Large intestine (tissue), 3 donors: ENCODE measurements around the gene TMEM11. TPM values are rescaled to one million over a fixed set of nuclear protein-coding genes. Genes with fewer than 3 reads are reported as not detected.

Experiments
- DNase-seq, 2 donors: peaks; one replicate each; pipeline versions ENCODE4 v3.0.0 to v3.0.0-alpha.2; 2013
- H3K27ac ChIP-seq: one replicate; pipeline ENCODE4 v1.5.1; 2013; ENCODE audit warnings: low read length
- H3K27me3 ChIP-seq: 2 replicates; pipeline ENCODE4 v1.6.1; 2013; ENCODE audit warnings: low read length; ENCODE audit not compliant: control insufficient read depth, insufficient read depth
- H3K36me3 ChIP-seq: 2 replicates; pipeline ENCODE4 v1.6.1; 2013; ENCODE audit warnings: low read length; ENCODE audit not compliant: control insufficient read depth, insufficient read depth
- H3K4me1 ChIP-seq: one replicate; pipeline ENCODE4 v1.6.1; 2013; ENCODE audit warnings: low read length; ENCODE audit not compliant: control insufficient read depth, insufficient read depth
- H3K4me3 ChIP-seq: one replicate; pipeline ENCODE4 v1.5.1; 2013; ENCODE audit warnings: low read length
- H3K9me3 ChIP-seq: one replicate; pipeline ENCODE4 v1.6.1; 2013; ENCODE audit warnings: mild to moderate bottlenecking, low read depth, low read length, moderate library complexity; ENCODE audit not compliant: control insufficient read depth
- WGBS: methylation state at CpG from one replicate; pipeline ENCODE4 v1.1.5; 2013; ENCODE audit warnings: low lambda C conversion rate; ENCODE audit not compliant: insufficient coverage; 5-methylcytosine and 5-hydroxymethylcytosine counted together
- polyA plus RNA-seq: library from polyadenylated mRNA; unstranded; fragments of 120-200 nt; gene quantifications from one replicate; pipeline ENCODE4 v1.2.1, GENCODE V29; 2013

The TMEM11 gene
- polyA plus RNA-seq, 1 donor, result 21.6 TPM

- peak overlapping the region; percentile 87 for H3K27ac ChIP-seq
Measured at GRCh38 chr17:21212826-21213637, 929 bp downstream of the TMEM11 start.

GRCh38 chr17:21211825-21212479 is 2.0 kb downstream of the TMEM11 start:
- H3K4me1 ChIP-seq, result peaks cover 13% of the 10 kb centered on the region
- peak overlapping the region; percentile 64 for H3K27ac ChIP-seq
- peak in 1 of 2 donors; percentile 59 for DNase-seq
- peaks cover 36% of the 10 kb centered on the region for H3K36me3 ChIP-seq
- H3K27me3 ChIP-seq, result no peaks in the 10 kb centered on the region
- H3K9me3 ChIP-seq, result no peaks in the 10 kb centered on the region
- H3K4me3 ChIP-seq, result no peak overlapping the region
- no CpG with 5 or more reads among the region's 9 CpGs for WGBS

More at GRCh38 chr17:21212826-21213637, 929 bp downstream of the TMEM11 start:
- H3K9me3 ChIP-seq, result no peaks in the 10 kb centered on the region
- H3K4me3 ChIP-seq, result peak overlapping the region; percentile 98
- no peaks in the 10 kb centered on the region for H3K27me3 ChIP-seq
- no peak for DNase-seq
- H3K36me3 ChIP-seq, result peaks cover 32% of the 10 kb centered on the region
- WGBS, result 17% methylated on average over 1 of the region's 18 CpGs
- H3K4me1 ChIP-seq, result peaks cover 13% of the 10 kb centered on the region

- H3K27me3 ChIP-seq, result no peaks in the 10 kb centered on the region
- no peak overlapping the region for H3K4me3 ChIP-seq
- no peak overlapping the region for H3K27ac ChIP-seq
- DNase-seq, result no peak
- H3K36me3 ChIP-seq, result peaks cover 38% of the 10 kb centered on the region
- no CpG with 5 or more reads among the region's 15 CpGs for whole genome bisulfite sequencing
- H3K4me1 ChIP-seq, result peaks cover 13% of the 10 kb centered on the region
- no peaks in the 10 kb centered on the region for H3K9me3 ChIP-seq
Measured at GRCh38 chr17:21210411-21211076, 3.4 kb downstream of the TMEM11 start.

GRCh38 chr17:21209511-21210175 is 4.3 kb downstream of the TMEM11 start:
- H3K4me1 ChIP-seq, result peaks cover 13% of the 10 kb centered on the region
- WGBS, result no CpG with 5 or more reads among the region's 17 CpGs
- peaks cover 38% of the 10 kb centered on the region for H3K36me3 ChIP-seq
- H3K27ac ChIP-seq, result no peak overlapping the region
- no peak for DNase-seq
- H3K4me3 ChIP-seq, result no peak overlapping the region
- H3K9me3 ChIP-seq, result no peaks in the 10 kb centered on the region
- no peaks in the 10 kb centered on the region for H3K27me3 ChIP-seq

GRCh38 chr17:21208352-21208751 is 5.6 kb downstream of the TMEM11 start:
- H3K4me1 ChIP-seq, result peaks cover 13% of the 10 kb centered on the region
- DNase-seq, result no peak
- H3K4me3 ChIP-seq, result no peak overlapping the region
- WGBS, result no CpG with 5 or more reads among the region's 7 CpGs
- no peaks in the 10 kb centered on the region for H3K27me3 ChIP-seq
- no peaks in the 10 kb centered on the region for H3K9me3 ChIP-seq
- H3K36me3 ChIP-seq, result peaks cover 38% of the 10 kb centered on the region
- no peak overlapping the region for H3K27ac ChIP-seq

GRCh38 chr17:21204935-21205334 is 9.0 kb downstream of the TMEM11 start:
- 90% methylated on average over 2 of the region's 9 CpGs for WGBS
- DNase-seq, result no peak
- H3K9me3 ChIP-seq, result no peaks in the 10 kb centered on the region
- no peaks in the 10 kb centered on the region for H3K4me1 ChIP-seq
- H3K36me3 ChIP-seq, result peaks cover 39% of the 10 kb centered on the region
- H3K27me3 ChIP-seq, result no peaks in the 10 kb centered on the region
- H3K27ac ChIP-seq, result no peak overlapping the region
- no peak overlapping the region for H3K4me3 ChIP-seq

GRCh38 chr17:21202512-21202911 is 11.4 kb downstream of the TMEM11 start:
- no peak for DNase-seq
- WGBS, result no CpG with 5 or more reads among the region's 12 CpGs
- H3K36me3 ChIP-seq, result peaks cover 30% of the 10 kb centered on the region

GRCh38 chr17:21201874-21202273 is 12.1 kb downstream of the TMEM11 start:
- no peaks in the 10 kb centered on the region for H3K27me3 ChIP-seq
- H3K4me1 ChIP-seq, result no peaks in the 10 kb centered on the region
- no peak overlapping the region for H3K27ac ChIP-seq

More at GRCh38 chr17:21202512-21202911, 11.4 kb downstream of the TMEM11 start:
- Histone ChIP-seq H3K9me3 (no peaks in the 10 kb centered on the region), H3K27me3 (no peaks in the 10 kb centered on the region), H3K4me3 (no peak overlapping the region), H3K27ac (no peak overlapping the region), H3K4me1 (no peaks in the 10 kb centered on the region)

GRCh38 chr17:21201298-21201595 is 12.7 kb downstream of the TMEM11 start:
- WGBS, result no CpG with 5 or more reads among the region's 5 CpGs
- DNase-seq, result no peak
- no peaks in the 10 kb centered on the region for H3K9me3 ChIP-seq
- no peaks in the 10 kb centered on the region for H3K27me3 ChIP-seq
- no peak overlapping the region for H3K4me3 ChIP-seq
- H3K27ac ChIP-seq, result no peak overlapping the region
- H3K36me3 ChIP-seq, result peaks cover 37% of the 10 kb centered on the region
- H3K4me1 ChIP-seq, result no peaks in the 10 kb centered on the region

More at GRCh38 chr17:21201874-21202273, 12.1 kb downstream of the TMEM11 start:
- DNase-seq, result no peak
- no CpG with 5 or more reads among the region's 11 CpGs for WGBS
- peaks cover 32% of the 10 kb centered on the region for H3K36me3 ChIP-seq
- H3K4me3 ChIP-seq, result no peak overlapping the region
- H3K9me3 ChIP-seq, result no peaks in the 10 kb centered on the region
